MG63 (cell line): Measurements from ENCODE around the gene GART. TPM values are rescaled to one million over a fixed set of nuclear protein-coding genes. Genes with fewer than 3 reads are reported as not detected.
A peak's percentile ranks its signal among the peaks of the same experiment; 100 is the strongest.
"Not testable (repeated sequence)": the region's sequence is repeated elsewhere in the genome, so short reads cannot be mapped to it uniquely, and the experiment has no call there.

ENCODE experiments used
- DNase-seq: peaks from one replicate; pipeline ENCODE4 v3.0.0-alpha.2; 2020
- H3K27me3 ChIP-seq: fragments of 250-450 bp; sonication (Bioruptor Pico); 2 replicates; pipeline ENCODE4 v1.5.1; 2020; ENCODE audit warnings: mild to moderate bottlenecking, moderate library complexity
- H3K36me3 ChIP-seq: fragments of 250-450 bp; sonication (Bioruptor Pico); 2 replicates; pipeline ENCODE4 v1.5.1; 2020; ENCODE audit warnings: mild to moderate bottlenecking, moderate library complexity
- H3K4me3 ChIP-seq: fragments of 250-450 bp; sonication (Bioruptor Pico); 2 replicates; pipeline ENCODE4 v1.5.1; 2020; ENCODE audit warnings: mild to moderate bottlenecking, moderate library complexity
- H3K9me3 ChIP-seq: fragments of 250-450 bp; sonication (Bioruptor Pico); 2 replicates; pipeline ENCODE4 v1.5.1; 2020; ENCODE audit warnings: mild to moderate bottlenecking, moderate library complexity
- total RNA-seq: library from RNA; depleted of rRNA; stranded (reverse); fragments of >200 nt; shearing (Covaris generic); gene quantifications from 2 replicates; pipeline ENCODE4 v1.2.3, GENCODE V29; 2014; ENCODE audit warnings: low replicate concordance

Gene GART
- total RNA-seq, 1 experiment from 2014 or later = 55.3 TPM

GRCh38 chr21:33542640-33543504, 955 bp upstream of the GART start, which contains the start of gene SON:
Gene SON, plus strand, starts transcription at chr21:33543038. Its CDS starts 55 bp downstream, at chr21:33543093.
- Histone ChIP-seq H3K36me3 (peaks cover 62% of the 10 kb centered on the region), H3K27me3 (no peaks in the 10 kb centered on the region), H3K4me3 (peak within 1 kb of the TSS; percentile 91), H3K9me3 (no peaks in the 10 kb centered on the region)
- DNase-seq = peak; percentile 99

DNA sequence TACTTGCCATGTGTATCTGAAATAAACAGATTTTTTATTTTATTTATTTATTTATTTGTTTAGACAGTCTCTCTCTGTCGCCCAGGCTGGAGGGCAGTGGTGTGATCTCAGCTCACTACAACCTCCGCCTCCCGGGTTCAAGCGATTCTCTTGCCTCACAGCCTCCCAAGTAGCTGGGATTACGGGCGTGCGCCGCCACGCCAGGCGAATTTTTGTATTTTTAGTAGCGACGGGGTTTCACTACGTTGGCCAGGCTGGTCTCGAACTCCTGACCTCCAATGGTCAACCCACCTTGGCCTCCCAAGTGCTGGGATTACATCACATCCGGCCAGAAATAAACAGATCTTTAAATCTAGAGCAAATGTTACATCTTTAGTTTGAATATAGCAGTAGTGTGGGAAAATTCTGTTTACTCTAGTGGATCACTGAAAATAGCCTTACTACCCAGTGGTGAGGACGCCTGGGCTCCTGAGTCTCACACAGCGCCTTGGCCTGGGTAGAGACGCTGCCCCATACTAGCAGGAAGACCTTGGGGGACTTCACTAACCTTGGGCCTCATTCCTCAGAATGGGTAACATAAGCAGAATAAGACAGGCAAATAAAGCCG, 709 bp downstream of the GART start:
- peaks cover 64% of the 10 kb centered on the region for H3K36me3 ChIP-seq
- DNase-seq = peak; percentile 26
- H3K9me3 ChIP-seq = no peaks in the 10 kb centered on the region
- no peaks in the 10 kb centered on the region for H3K27me3 ChIP-seq
- H3K4me3 ChIP-seq = peak overlapping the region; percentile 91

- Histone ChIP-seq H3K4me3 (peak overlapping the region; percentile 91), H3K36me3 (peaks cover 66% of the 10 kb centered on the region), H3K27me3 (no peaks in the 10 kb centered on the region), H3K9me3 (no peaks in the 10 kb centered on the region)
- no peak for DNase-seq
Measured at GRCh38 chr21:33540711-33541104, 1.2 kb downstream of the GART start.

GRCh38 chr21:33539616-33540015, 2.3 kb downstream of the GART start:
- no peak for DNase-seq
- Histone ChIP-seq H3K27me3 (no peaks in the 10 kb centered on the region), H3K9me3 (no peaks in the 10 kb centered on the region), H3K36me3 (peaks cover 72% of the 10 kb centered on the region), H3K4me3 (no peak overlapping the region)

- Histone ChIP-seq H3K9me3 (no peaks in the 10 kb centered on the region), H3K27me3 (no peaks in the 10 kb centered on the region), H3K4me3 (no peak overlapping the region), H3K36me3 (peaks cover 80% of the 10 kb centered on the region)
- DNase-seq = no peak
Measured at GRCh38 chr21:33537212-33537611, 4.7 kb downstream of the GART start.

- Histone ChIP-seq H3K9me3 (no peaks in the 10 kb centered on the region), H3K36me3 (peaks cover 91% of the 10 kb centered on the region), H3K4me3 (no peak overlapping the region), H3K27me3 (no peaks in the 10 kb centered on the region)
- DNase-seq = no peak
Measured at GRCh38 chr21:33531007-33531406, 10.9 kb downstream of the GART start.

- Histone ChIP-seq H3K9me3 (no peaks in the 10 kb centered on the region), H3K4me3 (no peak overlapping the region), H3K36me3 (peaks cover 69% of the 10 kb centered on the region), H3K27me3 (no peaks in the 10 kb centered on the region)
- DNase-seq = no peak
Measured at GRCh38 chr21:33522953-33523349, 19.0 kb downstream of the GART start.

DNA sequence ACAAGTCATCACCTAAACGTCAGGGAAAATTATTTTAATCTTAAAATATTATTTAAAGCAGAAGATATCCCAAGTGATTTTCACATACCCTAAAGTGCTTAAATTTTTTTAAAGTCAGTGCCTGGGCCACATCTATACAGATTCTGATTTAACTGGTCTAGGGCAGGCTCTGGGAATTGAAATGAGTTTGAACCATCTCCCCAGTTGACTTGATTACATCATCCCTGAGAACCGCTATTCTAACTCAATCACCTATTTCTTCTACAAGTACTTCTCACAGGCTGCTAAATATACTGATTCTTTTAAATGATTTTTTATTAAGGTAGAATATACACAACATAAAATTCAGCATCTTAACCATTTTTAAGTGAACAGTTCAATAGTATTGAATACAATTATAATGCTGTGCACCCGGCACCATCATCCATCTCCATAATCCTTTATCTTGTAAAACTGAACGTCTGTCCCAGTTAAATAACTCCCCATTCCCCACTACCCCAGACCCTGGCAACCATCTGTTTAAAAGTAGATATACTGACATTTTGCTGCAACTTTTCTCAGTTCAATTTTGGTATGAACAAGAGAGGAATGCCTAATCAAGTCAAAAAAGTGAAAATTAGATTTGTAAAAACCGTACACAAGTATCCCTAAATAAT, 19.5 kb downstream of the GART start:
- no peak for DNase-seq
- Histone ChIP-seq H3K4me3 (no peak overlapping the region), H3K9me3 (no peaks in the 10 kb centered on the region), H3K27me3 (no peaks in the 10 kb centered on the region), H3K36me3 (peaks cover 69% of the 10 kb centered on the region)

DNA sequence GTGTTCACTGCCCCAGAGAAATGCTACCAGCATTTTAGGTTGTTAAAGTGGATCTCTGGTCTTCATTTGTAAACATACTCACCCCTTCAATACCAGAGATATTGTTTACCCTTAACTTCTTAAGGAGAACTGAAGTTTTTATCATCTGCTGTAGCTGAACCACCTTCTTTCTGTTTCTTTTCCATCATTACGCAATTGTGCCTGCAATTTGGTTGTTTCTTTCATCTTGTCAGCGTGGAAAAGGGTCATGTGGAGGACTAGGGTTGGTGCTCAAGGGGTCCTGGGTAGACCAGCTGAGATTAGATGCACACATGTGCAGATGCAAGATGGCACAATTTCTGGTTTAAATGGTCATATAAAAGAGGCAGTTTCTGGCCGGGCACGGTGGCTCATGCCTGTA, 23.0 kb downstream of the GART start:
- Histone ChIP-seq H3K36me3 (peaks cover 74% of the 10 kb centered on the region), H3K27me3 (no peaks in the 10 kb centered on the region), H3K4me3 (no peak overlapping the region), H3K9me3 (no peaks in the 10 kb centered on the region)
- DNase-seq = no peak

- no peaks in the 10 kb centered on the region for H3K27me3 ChIP-seq
Measured at GRCh38 chr21:33514229-33514628, 27.7 kb downstream of the GART start.

DNA sequence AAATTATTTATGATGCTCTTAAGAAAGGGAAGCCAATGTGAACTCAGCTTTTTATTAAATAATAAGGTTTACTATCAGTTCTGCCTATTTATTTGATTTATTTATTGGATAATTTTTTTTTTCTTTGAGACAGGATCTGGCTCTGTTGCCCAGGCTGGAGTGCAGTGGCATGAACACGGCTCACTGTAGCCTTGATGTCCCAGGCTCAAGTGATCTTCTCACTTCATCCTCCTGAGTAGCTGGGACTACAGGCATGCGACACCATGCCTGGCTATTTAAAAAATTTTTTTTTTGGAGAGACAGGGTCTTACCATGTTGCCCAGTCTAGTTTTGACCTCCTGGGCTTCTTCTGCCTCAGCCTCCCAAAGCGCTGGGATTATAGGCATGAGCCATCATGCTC, 29.4 kb downstream of the GART start:
- no peaks in the 10 kb centered on the region for H3K27me3 ChIP-seq
- DNase-seq = no peak
- peaks cover 88% of the 10 kb centered on the region for H3K36me3 ChIP-seq
- H3K9me3 ChIP-seq = no peaks in the 10 kb centered on the region
- H3K4me3 ChIP-seq = no peak overlapping the region

More at GRCh38 chr21:33514229-33514628, 27.7 kb downstream of the GART start:
- H3K9me3 ChIP-seq = no peaks in the 10 kb centered on the region
- DNase-seq = no peak
- H3K36me3 ChIP-seq = peaks cover 89% of the 10 kb centered on the region
- H3K4me3 ChIP-seq = no peak overlapping the region

GRCh38 chr21:33511639-33512038, 30.3 kb downstream of the GART start:
- no peak for DNase-seq
- no peaks in the 10 kb centered on the region for H3K9me3 ChIP-seq
- no peak overlapping the region for H3K4me3 ChIP-seq
- peaks cover 88% of the 10 kb centered on the region for H3K36me3 ChIP-seq
- no peaks in the 10 kb centered on the region for H3K27me3 ChIP-seq

DNA sequence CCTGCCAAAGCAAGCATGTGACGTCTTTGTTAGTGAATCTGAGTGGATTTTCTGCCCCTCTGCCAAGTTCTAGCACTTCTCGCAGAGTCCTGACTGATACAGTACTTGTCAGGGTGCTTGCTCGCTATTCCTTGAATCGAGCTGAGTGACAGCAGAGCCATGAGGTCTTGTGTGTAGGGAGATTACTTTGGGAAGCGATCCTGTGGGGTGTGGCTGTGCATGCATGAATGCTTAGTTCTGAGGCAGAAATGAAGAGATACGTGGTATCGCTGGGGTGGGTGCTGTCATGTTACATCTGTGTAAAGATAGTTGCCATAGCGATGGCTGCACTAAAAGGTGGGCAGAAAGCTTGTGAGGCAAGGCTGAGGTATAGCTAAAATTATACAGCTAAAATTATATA, 31.1 kb downstream of the GART start:
- no peak for DNase-seq
- Histone ChIP-seq H3K36me3 (peaks cover 90% of the 10 kb centered on the region), H3K27me3 (no peaks in the 10 kb centered on the region), H3K4me3 (no peak overlapping the region), H3K9me3 (no peaks in the 10 kb centered on the region)

- DNase-seq, H3K27me3 ChIP-seq, H3K4me3 ChIP-seq, H3K9me3 ChIP-seq: not testable (repeated sequence)
- H3K36me3 ChIP-seq = peaks cover 82% of the 10 kb centered on the region
Measured at GRCh38 chr21:33507003-33507402, 34.9 kb downstream of the GART start.

DNA sequence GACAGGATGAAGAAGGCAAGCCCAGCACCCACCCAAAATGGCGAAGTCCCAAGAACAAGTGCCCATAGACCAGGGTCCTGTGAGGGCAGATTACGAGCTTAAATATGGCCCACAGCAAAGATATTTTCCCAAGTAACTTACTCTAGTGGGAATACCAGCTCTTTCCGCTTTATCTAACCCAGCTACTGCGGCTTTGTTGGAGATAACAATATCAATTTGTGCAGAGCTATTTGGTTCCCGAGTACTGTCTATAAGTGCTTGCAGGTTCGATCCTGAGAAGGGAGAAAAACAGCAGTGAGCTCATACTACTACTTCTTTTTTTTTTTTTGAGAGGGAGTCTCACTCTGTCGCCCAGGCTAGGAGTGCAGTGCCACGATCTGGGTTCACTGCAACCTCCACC, 36.1 kb downstream of the GART start:
- Histone ChIP-seq H3K27me3 (no peaks in the 10 kb centered on the region), H3K36me3 (peaks cover 74% of the 10 kb centered on the region), H3K9me3 (no peaks in the 10 kb centered on the region)

DNA sequence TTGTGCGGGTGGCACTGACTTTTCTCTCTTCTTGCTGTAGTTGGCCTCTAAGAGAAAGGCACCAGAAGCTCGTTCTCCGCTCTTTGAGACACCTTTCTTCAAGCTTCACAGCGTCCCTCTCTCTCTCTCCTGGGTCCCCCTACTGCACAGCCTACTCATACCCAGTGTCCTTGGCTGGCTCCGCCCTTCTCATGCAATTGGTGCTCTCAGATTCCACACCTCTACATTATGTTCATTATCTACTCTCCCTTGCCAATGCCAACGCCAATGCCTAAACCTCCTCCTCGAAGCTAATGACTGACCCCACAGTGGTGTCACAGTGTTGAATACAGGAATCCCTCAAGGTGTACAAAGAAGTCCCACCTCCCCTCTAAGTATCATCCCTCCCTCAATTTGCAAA, 45.6 kb downstream of the GART start:
- Histone ChIP-seq H3K27me3 (no peaks in the 10 kb centered on the region; the same call in 1 of the 2 replicates), H3K36me3 (no peaks in the 10 kb centered on the region), H3K9me3 (no peaks in the 10 kb centered on the region), H3K4me3 (no peak overlapping the region)
- DNase-seq = no peak

More for the DNA sequence above, 36.1 kb downstream of the GART start:
- H3K4me3 ChIP-seq = no peak overlapping the region
- no peak for DNase-seq

GRCh38 chr21:33495743-33496142, 46.2 kb downstream of the GART start:
- DNase-seq = no peak
- H3K4me3 ChIP-seq = no peak overlapping the region
- peaks cover 2% of the 10 kb centered on the region; the same call in 1 of the 2 replicates for H3K27me3 ChIP-seq
- H3K9me3 ChIP-seq = no peaks in the 10 kb centered on the region
- no peaks in the 10 kb centered on the region for H3K36me3 ChIP-seq
